ENCODE measurements around the gene PLPPR1.
"Not testable (repeated sequence)": the region's sequence is repeated elsewhere in the genome, so short reads cannot be mapped to it uniquely, and the experiment has no call there.

PLPPR1 gene

GRCh38 chr9:101274971-101275768 is 246.6 kb downstream of the PLPPR1 start:
- no peak overlapping the region for H3K27ac ChIP-seq
- ChIA-PET POLR2A (ENCODE audit: low non-redundant PET) (no interaction called here), CTCF (interaction anchor here (0.7 kb wide), 1 partner anchor 55 kb away, joined by 3 read pairs; no protein-coding TSS in a partner anchor)
- TF ChIP-seq, protein P1, sequence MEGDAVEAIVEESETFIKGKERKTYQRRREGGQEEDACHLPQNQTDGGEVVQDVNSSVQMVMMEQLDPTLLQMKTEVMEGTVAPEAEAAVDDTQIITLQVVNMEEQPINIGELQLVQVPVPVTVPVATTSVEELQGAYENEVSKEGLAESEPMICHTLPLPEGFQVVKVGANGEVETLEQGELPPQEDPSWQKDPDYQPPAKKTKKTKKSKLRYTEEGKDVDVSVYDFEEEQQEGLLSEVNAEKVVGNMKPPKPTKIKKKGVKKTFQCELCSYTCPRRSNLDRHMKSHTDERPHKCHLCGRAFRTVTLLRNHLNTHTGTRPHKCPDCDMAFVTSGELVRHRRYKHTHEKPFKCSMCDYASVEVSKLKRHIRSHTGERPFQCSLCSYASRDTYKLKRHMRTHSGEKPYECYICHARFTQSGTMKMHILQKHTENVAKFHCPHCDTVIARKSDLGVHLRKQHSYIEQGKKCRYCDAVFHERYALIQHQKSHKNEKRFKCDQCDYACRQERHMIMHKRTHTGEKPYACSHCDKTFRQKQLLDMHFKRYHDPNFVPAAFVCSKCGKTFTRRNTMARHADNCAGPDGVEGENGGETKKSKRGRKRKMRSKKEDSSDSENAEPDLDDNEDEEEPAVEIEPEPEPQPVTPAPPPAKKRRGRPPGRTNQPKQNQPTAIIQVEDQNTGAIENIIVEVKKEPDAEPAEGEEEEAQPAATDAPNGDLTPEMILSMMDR (conservative IDR thresholded peaks at IDR 0.05; ENCODE audit: low read depth) = no peak
- DNase-seq (ENCODE audit: low spot score) = no peak

DNA sequence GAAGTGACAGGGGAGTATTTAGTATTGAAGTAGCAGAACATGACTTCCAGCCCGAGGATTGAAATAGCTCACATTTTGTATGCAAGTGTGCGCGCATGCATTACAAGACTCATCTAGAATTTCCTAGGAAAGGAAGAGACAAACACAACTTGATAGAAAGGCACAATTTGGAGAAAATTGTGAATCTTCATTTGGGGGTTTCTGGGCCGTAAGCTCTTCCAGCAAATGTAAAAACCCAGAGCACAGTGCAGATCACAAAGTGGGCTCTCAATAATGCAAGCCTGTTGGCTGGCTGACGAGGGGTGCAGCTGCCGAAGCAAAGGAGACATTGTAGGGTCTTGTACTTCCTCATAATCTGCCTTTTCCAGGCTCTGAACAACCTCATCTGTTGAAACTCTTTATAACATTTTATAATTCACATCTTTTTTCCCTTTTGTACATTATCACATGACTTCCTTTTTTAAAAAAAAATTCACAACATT is 247.3 kb downstream of the PLPPR1 start:
- DNase-seq (ENCODE audit: low spot score) = no peak
- ChIA-PET CTCF (interaction anchor here (0.7 kb wide), 1 partner anchor 55 kb away, joined by 3 read pairs; no protein-coding TSS in a partner anchor), POLR2A (ENCODE audit: low non-redundant PET) (no interaction called here)
- no peak overlapping the region for H3K27ac ChIP-seq
- TF ChIP-seq, protein P1 (conservative IDR thresholded peaks at IDR 0.05; ENCODE audit: low read depth) = no peak

GRCh38 chr9:101291043-101291442 is 262.5 kb downstream of the PLPPR1 start:
- DNase-seq (ENCODE audit: low spot score); CTCF ChIA-PET; POLR2A ChIA-PET (ENCODE audit: low non-redundant PET); H3K27ac ChIP-seq: not testable (repeated sequence)

- no peak for DNase-seq (ENCODE audit: low spot score)
- no peak overlapping the region for H3K27ac ChIP-seq
- TF ChIP-seq, protein P1 (conservative IDR thresholded peaks at IDR 0.05; ENCODE audit: low read depth) = no peak
- POLR2A ChIA-PET (ENCODE audit: low non-redundant PET) = no interaction called here
- CTCF ChIA-PET = no interaction called here
Measured at GRCh38 chr9:101299901-101300300, 271.4 kb downstream of the PLPPR1 start.

DNA sequence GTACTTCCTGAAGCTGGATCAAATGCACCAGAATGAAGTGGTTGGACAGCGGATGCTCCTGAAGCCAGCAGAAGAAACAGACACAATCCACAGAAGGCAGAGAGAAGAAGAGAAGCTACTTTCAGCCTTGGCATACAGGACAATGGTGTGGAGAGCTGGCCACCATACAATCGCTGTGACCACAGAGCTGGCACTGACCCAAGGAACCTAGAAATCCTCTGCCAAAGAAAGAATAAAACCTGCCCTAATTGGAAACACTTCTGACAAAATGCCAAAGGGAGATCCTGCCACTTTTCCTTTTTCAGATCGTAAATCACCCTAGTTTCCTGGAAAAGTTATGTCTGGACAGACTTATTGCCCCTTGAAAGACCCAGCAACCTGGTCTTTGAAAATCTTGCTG is 278.5 kb downstream of the PLPPR1 start:
- H3K27ac ChIP-seq = no peak overlapping the region
- TF ChIP-seq, protein P1 (conservative IDR thresholded peaks at IDR 0.05; ENCODE audit: low read depth) = no peak
- DNase-seq (ENCODE audit: low spot score) = no peak
- ChIA-PET POLR2A (ENCODE audit: low non-redundant PET) (no interaction called here), CTCF (interaction anchor here (0.5 to 1.8 kb wide), 3 partner anchors 188 to 706 kb away, joined by 3 to 10 read pairs (median 5); no protein-coding TSS in a partner anchor)

DNA sequence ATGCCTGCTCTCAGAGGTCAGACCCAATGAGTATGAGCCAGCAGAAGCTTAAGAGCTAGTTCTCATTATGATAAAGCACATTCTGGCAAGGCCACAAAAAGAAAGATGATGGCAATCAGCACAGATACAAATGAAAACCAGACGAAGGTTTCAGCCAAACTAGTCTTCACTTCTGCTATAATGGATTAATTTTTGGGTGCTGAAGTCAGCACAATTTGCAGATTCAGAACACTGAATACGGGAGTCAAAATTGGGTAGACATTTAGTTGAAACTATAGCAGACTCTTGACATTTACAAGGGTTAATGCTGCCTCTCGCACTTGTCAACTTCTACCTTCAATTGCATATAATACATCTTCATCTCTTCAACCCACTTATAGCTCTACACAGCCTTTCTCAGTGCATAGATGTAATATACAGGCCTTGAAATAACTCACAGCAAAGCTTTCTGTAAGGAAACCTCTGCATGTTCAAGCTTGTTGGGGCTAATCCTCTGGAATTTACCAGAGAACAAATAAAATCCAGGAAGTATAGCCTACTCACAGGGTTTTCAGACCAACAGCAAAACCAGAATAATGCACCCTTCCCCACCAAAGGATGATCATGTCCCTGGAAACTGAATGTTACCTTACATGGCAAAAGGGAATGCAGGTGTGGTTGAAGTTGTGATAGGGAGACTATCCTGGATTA is 279.1 kb downstream of the PLPPR1 start:
- TF ChIP-seq, protein P1 (conservative IDR thresholded peaks at IDR 0.05; ENCODE audit: low read depth) = no peak
- peak; percentile 87 for DNase-seq (ENCODE audit: low spot score)
- H3K27ac ChIP-seq = no peak overlapping the region
- CTCF ChIA-PET = interaction anchor here (0.5 to 1.8 kb wide), 3 partner anchors 189 to 706 kb away, joined by 3 to 10 read pairs (median 5); no protein-coding TSS in a partner anchor
- POLR2A ChIA-PET (ENCODE audit: low non-redundant PET) = no interaction called here
